Right lobe of liver (tissue), 6 donors: ENCODE results near the gene SDK1. TPM values are rescaled to one million over a fixed set of nuclear protein-coding genes. Genes with fewer than 3 reads are reported as not detected.
A peak's percentile ranks its signal among the peaks of the same experiment; 100 is the strongest.

ENCODE experiments used
- ATAC-seq, 4 donors: fragments of 200-7000 bp; cut with Tn5 transposase; one replicate each; pipeline ENCODE4 v1.9.1; 2020; ENCODE audit warnings: mild to moderate bottlenecking in 4 of 4, moderate library complexity in 4 of 4
- DNase-seq, 3 donors: peaks; one replicate each; pipeline ENCODE4 v3.0.0-alpha.2; 2020
- H3K27ac ChIP-seq, 3 donors: fragments of 200-600 bp; one replicate each; pipeline ENCODE4 v1.8.0; 2022
- H3K27me3 ChIP-seq, 2 donors: fragments of 200-600 bp; one replicate each; pipeline ENCODE4 v1.8.0; 2022
- H3K36me3 ChIP-seq, 4 donors: fragments of 200-600 bp; sonication (generic) in 1 of 4; one replicate each; pipeline versions ENCODE4 v1.5.1 to v1.8.0; 2017 to 2022; ENCODE audit warnings: control low read depth in 1 of 4
- H3K4me1 ChIP-seq, 4 donors: fragments of 200-600 bp; sonication (generic) in 1 of 4; one replicate each; pipeline versions ENCODE4 v1.5.1 to v1.8.0; 2017 to 2022; ENCODE audit warnings: control low read depth in 1 of 4
- H3K4me3 ChIP-seq, 3 donors: fragments of 200-600 bp; one replicate each; pipeline ENCODE4 v1.8.0; 2022
- H3K9me3 ChIP-seq, 4 donors: fragments of 200-600 bp; sonication (generic) in 1 of 4; one replicate each; pipeline versions ENCODE4 v1.5.1 to v1.8.0; 2017 to 2022; ENCODE audit warnings: control low read depth in 1 of 4
- POLR2A ChIP-seq: fragments of 450-650 bp; IDR thresholded peaks from one replicate; pipeline ENCODE4 v1.6.1; 2017; ENCODE audit warnings: antibody characterized with exemption, mild to moderate bottlenecking
- WGBS: methylation state at CpG from one replicate; pipeline ENCODE4 v1.1.6; 2018; ENCODE audit warnings: low coverage, low lambda C conversion rate; ENCODE audit not compliant: insufficient coverage; ENCODE audit errors: missing lambda C conversion rate; 5-methylcytosine and 5-hydroxymethylcytosine counted together
- intact Hi-C, 2 donors: fragments of 100-400 bp; cut with DNase I; formaldehyde crosslinking; loops; one replicate each; pipeline versions ENCODE4 v1.11.2 to v1.14.1; 2022
- total RNA-seq, 6 experiments: library from RNA; depleted of rRNA in 2 of 6; stranded (reverse); fragments of >200 nt in 2 of 6; fragmentation: NEBNext Ultra II Directional in 3 of 6; extraction: Animal tissue kit (Norgen Biotek cat#: 25700) in 3 of 6; gene quantifications; one replicate each; pipeline versions ENCODE4 v1.1.0 to v1.2.4, GENCODE V29; 2016 to 2023
- TF ChIP-seq, protein P1 (sequence below), 4 donors: fragments of 200-600 bp in 3 of 4; fragments of 450-650 bp in 1 of 4; IDR thresholded peaks; one replicate each; pipeline versions ENCODE4 v1.5.1 to v1.8.0; 2016 to 2022; ENCODE audit warnings: antibody characterized with exemption in 4 of 4, mild to moderate bottlenecking in 2 of 4
- donor health status: DM: no; HTN: yes; CAD: no.
- donor health status: DM: no; HTN: no; CAD: no.
- donor health status: DM: no; HTN: no; CAD: no.
- donor health status: DM: no; HTN: yes; CAD: no.
- donor health status: DM: no; HTN: yes; CAD: no.

Gene SDK1
- total RNA-seq, 6 experiments from 2014 or later = 0.07 to 1.4 (median 0.65) TPM

- WGBS = 82% methylated on average over 3 of the region's 15 CpGs
- ATAC-seq = no peak
- no peak overlapping the region for H3K4me3 ChIP-seq
Measured at GRCh38 chr7:4220011-4220410, 919.0 kb downstream of the SDK1 start.

DNA sequence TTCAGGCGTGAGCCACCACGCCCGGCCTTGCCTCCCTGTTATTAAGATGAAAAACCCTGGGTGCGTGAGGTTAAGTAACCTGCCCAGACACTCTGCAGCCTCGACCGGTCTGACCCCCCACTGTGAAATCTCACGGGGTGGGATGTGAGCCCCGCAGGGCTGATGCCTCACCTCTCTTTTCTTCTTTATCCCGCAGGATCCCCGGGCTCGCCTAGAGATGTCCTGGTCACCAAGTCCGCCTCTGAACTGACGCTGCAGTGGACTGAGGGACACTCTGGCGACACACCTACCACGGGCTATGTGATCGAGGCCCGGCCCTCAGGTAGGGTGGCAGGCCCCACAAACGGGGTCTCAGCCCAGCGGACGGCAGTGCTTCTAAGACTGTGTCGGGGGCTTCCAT is 920.0 kb downstream of the SDK1 start:
- DNase-seq (peak in 1 of 3 donors; percentile 37), ATAC-seq (no peak)
- WGBS = 75% methylated on average over 8 of the region's 21 CpGs
- no peak overlapping the region for H3K27ac ChIP-seq
- H3K36me3 ChIP-seq = no peaks in the 10 kb centered on the region
- TF ChIP-seq POLR2A = no peak
- TF ChIP-seq, protein P1, sequence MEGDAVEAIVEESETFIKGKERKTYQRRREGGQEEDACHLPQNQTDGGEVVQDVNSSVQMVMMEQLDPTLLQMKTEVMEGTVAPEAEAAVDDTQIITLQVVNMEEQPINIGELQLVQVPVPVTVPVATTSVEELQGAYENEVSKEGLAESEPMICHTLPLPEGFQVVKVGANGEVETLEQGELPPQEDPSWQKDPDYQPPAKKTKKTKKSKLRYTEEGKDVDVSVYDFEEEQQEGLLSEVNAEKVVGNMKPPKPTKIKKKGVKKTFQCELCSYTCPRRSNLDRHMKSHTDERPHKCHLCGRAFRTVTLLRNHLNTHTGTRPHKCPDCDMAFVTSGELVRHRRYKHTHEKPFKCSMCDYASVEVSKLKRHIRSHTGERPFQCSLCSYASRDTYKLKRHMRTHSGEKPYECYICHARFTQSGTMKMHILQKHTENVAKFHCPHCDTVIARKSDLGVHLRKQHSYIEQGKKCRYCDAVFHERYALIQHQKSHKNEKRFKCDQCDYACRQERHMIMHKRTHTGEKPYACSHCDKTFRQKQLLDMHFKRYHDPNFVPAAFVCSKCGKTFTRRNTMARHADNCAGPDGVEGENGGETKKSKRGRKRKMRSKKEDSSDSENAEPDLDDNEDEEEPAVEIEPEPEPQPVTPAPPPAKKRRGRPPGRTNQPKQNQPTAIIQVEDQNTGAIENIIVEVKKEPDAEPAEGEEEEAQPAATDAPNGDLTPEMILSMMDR (IDR thresholded peaks at IDR 0.05) = no peak
- no peaks in the 10 kb centered on the region for H3K27me3 ChIP-seq
- no peaks in the 10 kb centered on the region for H3K4me1 ChIP-seq
- no peaks in the 10 kb centered on the region for H3K9me3 ChIP-seq
- intact Hi-C loops = no loop called here
- no peak overlapping the region for H3K4me3 ChIP-seq

More at GRCh38 chr7:4220011-4220410, 919.0 kb downstream of the SDK1 start:
- DNase-seq = peak in 1 of 3 donors; percentile 43
- Histone ChIP-seq H3K27ac (no peak overlapping the region), H3K4me1 (no peaks in the 10 kb centered on the region), H3K9me3 (no peaks in the 10 kb centered on the region), H3K27me3 (no peaks in the 10 kb centered on the region), H3K36me3 (no peaks in the 10 kb centered on the region)
- intact Hi-C loops = no loop called here
- TF ChIP-seq, protein P1 (IDR thresholded peaks at IDR 0.05) = no peak
- no peak for TF ChIP-seq POLR2A

- H3K4me1 ChIP-seq = no peaks in the 10 kb centered on the region
- no peaks in the 10 kb centered on the region for H3K36me3 ChIP-seq
- no peak for TF ChIP-seq POLR2A
- TF ChIP-seq, protein P1 (IDR thresholded peaks at IDR 0.05) = no peak
- H3K9me3 ChIP-seq = no peaks in the 10 kb centered on the region
- DNase-seq = no peak
- ATAC-seq = no peak
- WGBS = 88% methylated on average over 4 of the region's 5 CpGs
- no peak overlapping the region for H3K27ac ChIP-seq
- intact Hi-C loops = no loop called here
- no peak overlapping the region for H3K4me3 ChIP-seq
- H3K27me3 ChIP-seq = no peaks in the 10 kb centered on the region
Measured at GRCh38 chr7:4222676-4223075, 921.6 kb downstream of the SDK1 start.

DNA sequence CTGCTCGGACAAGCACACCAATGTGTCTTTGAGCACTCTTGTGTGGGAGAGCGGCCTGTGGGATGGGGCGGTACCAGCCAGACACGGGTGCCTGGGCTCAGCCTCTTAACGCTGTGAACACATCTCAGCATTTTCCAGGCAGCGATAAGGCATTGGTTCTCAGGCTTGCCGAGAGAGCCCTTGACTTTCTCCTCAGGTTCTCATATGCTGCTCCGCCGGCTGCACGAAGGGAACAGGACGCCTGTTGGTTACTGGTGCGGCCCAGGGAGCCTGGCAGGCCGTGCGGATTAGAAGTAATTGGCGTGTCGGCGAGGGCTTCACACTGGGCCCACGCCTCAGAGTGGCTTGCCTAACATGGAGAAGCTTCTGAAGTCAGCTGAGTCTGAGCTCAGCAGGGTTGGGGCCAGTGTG is 924.3 kb downstream of the SDK1 start:
- H3K27me3 ChIP-seq = no peaks in the 10 kb centered on the region
- intact Hi-C loops = no loop called here
- H3K4me1 ChIP-seq = no peaks in the 10 kb centered on the region
- no peak overlapping the region for H3K27ac ChIP-seq
- no peak for TF ChIP-seq POLR2A
- TF ChIP-seq, protein P1 (IDR thresholded peaks at IDR 0.05) = no peak
- 82% methylated on average over 6 of the region's 18 CpGs for WGBS
- no peaks in the 10 kb centered on the region for H3K9me3 ChIP-seq
- no peak for ATAC-seq
- no peaks in the 10 kb centered on the region for H3K36me3 ChIP-seq
- peak in 1 of 3 donors; percentile 42 for DNase-seq
- no peak overlapping the region for H3K4me3 ChIP-seq
